NCI-H774 (cell line): ENCODE measurements around the gene TDRD7.
"Not testable (repeated sequence)": the region's sequence is repeated elsewhere in the genome, so short reads cannot be mapped to it uniquely, and the experiment has no call there.

Experiments used
- DNase-seq: peaks from one replicate; lab custom pipeline; 2025; lab: John Stamatoyannopoulos, UW

The TDRD7 gene

GRCh38 chr9:97478301-97478981 lies 66.5 kb downstream of the TDRD7 start:
- DNase-seq = no peak

DNA sequence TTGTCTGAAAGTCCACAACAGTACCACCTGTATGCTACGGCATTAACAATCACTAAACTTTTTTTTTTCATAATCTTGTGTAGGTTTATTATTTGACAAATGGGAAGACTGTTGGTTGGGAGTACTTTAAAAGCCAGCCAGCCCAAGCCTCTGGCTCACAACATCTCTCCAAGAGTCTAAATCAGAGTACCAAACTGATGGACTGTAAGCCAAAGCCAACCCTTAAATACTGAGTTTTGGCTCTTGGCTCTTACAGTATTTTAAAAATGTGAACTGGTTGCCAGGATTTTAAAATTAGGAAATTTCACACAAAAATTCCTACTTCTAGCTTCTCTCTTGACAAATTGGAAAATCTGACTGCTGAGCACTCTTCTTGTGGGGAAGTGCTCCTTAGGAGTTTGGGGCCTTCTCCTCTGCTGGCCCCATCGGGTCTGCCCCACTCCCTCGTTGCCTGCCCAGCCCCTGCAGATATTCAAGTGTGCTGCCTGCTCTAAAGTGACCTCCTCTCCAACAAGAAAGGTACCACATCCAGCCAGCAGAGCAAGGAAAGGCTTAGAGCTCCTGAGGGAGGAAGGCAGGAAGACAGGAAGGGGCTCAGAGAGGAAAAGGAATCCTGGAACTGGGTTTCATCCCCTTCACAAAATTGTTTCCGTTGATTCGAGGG lies 67.7 kb downstream of the TDRD7 start:
- no peak for DNase-seq

DNA sequence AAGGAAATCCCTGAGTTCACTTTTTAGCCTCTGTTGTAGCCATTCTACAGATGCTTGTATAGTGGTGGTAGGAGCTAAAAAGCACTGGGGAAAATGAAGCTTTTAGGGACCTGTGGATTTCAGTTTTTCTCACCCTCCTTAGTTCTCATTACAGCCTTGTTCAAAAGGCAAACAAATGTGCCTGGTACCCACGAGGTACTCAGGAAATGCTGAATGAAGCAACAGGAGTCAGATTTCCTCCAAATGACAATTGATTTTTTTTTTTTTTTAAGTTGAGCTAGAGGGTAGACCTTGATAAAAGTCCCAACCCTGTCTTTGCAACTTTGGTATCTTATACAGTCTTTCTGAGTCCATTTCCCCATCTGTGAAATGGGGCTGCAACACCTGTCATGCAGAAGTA lies 68.3 kb downstream of the TDRD7 start:
- DNase-seq = no peak

GRCh38 chr9:97480749-97481148 lies 68.9 kb downstream of the TDRD7 start:
- DNase-seq = no peak

GRCh38 chr9:97484134-97484533 lies 72.2 kb downstream of the TDRD7 start:
- no peak for DNase-seq

DNA sequence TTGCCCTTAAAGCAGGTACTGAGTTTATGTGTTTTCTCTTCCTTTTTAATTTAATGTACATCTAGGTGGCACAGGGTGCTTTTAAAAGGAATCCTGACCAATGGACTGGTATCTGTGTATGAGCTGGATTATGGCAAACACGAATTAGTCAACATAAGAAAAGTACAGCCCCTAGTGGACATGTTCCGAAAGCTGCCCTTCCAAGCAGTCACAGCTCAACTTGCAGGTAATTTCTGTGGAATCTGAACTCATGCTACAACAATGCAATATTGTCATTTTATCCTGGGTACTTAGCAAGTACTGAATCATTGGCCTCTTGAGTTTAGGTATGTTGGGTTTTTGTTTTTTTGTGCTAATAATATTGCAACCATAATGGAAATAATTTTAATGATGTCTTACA lies 75.2 kb downstream of the TDRD7 start:
- no peak for DNase-seq

DNA sequence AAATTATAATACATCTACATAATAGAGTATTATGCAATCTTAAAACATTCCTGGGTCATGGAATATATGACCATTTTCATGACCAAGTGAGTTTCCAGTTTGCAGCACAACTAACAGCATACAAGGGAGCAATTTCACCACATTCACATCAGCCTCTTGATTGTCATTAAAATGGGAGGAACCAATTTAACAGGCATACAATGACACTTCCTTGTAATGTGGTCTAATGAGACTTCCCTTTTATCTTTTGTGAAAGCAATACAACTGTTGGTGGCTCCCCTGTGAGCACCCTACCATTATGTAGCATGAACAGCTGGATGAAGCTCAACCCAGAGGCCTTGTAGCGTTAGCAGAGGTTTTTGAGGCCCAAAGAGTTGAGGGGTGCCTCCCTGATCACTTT lies 76.0 kb downstream of the TDRD7 start:
- no peak for DNase-seq

DNA sequence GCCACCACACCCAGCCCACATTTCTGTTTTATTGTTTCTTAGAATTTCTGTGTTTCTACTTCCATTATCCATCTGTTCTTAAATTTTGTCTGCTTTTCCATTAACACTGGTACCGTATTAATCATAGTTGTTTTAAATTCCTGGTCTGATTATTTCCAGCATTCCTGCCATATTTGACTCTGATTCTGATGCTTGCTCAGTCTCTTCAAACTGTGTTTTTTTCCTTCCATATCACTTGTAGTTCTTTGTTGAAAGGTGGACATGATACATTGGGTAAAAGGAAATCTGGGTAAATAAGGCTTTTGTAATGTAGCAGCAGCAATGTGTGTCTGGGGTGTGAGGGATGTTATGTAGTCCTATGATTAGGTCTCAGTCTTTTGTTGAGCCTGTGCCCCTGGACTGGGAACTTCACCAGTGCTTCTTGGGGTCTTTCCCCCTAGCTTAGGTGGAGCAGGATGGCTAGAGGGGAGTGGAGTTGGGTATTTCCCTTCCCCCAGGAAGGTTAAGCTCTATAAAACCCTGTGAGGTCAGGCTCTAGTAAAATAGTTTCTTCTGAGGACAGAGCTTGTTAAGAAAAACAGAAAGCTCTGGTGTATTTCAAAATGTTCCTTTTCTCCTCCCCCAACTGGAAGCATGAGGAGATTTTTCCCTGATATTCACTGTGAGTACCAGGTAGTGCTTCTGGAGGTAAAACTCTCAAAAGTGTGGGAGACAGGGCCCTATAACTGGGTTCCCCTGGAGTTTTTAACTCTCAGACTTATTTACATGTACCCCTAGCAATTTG lies 79.5 kb downstream of the TDRD7 start:
- DNase-seq = no peak

DNA sequence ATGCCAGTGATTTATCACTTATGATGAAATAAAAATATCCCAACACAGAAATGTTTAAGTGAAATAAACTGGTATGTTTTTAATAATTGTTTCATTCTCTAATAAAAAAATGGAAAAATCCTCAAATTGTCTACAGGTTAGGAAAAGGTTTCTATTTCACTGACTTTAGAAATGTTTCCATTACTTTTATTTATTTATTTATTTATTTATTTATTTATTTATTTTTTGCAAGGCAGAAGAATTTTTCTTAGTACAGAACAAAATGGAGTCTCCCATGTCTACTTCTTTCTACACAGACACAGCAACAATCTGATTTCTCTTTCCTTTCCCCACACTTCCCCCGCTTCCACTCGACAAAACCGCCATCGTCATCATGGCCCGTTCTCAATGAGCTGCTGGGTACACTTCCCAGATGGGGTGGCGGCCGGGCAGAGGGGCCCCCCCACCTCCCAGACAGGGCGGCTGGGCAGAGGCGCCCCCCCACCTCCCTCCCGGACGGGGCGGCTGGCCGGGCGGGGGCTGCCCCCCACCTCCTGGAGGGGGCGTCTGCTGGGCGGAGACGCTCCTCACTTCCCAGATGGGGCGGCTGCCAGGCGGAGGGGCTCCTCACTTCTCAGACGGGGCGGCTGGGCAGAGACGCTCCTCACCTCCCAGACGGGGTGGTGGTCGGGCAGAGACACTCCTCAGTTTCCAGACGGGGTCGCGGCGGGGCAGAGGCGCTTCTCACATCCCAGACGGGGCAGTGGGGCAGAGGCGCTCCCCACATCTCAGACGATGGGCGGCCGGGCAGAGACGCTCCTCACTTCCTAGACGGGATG lies 85.9 kb downstream of the TDRD7 start:
- DNase-seq = not testable (repeated sequence)

- not testable (repeated sequence) for DNase-seq
Observed at GRCh38 chr9:97498846-97499245, 87.0 kb downstream of the TDRD7 start.

DNA sequence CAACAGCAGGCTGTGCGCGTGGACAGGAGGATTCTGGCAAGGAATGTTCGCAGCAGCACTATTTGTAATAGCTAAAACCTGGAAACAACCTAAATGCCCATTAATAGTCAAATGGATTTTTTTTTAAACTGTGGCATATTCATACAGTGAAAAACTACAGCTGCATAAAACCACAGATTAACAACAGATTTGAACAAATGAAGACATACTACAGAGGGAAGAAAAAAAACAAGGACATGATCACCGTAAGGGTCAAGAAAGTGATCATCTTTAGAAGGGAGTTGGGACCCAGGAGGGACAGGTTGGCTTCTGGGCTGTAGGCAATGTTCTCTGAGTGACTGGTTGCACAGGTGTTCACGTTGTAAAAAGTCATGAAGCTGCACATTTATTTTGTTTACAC lies 88.4 kb downstream of the TDRD7 start:
- no peak for DNase-seq

DNA sequence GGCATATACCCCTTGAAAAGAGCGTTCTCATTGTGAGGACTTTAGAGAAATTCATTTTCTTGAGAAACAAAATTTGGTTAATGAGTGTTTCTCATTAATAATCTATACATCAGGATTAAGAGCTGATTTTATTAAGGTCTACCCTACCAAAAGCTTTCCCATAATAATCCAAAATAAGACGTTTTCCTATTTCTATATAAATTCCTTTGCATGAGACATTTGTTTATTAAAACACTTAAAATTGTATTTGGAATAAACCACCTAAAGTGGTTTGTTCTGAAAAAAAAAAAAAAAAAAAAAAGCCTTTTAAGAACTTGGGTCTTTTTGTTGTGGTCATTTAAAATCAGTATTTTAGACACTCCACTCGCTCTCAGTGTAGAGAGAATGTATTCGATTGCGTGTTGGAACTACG lies 88.9 kb downstream of the TDRD7 start:
- DNase-seq = no peak

- peak; percentile 58 for DNase-seq
Observed at GRCh38 chr9:97501177-97501971, 89.5 kb downstream of the TDRD7 start, which contains the start of gene TMOD1. TMOD1 (plus strand) TSS chr9:97501666; CDS start chr9:97524189, 22,523 bp downstream.

- DNase-seq = no peak
Observed at GRCh38 chr9:97501972-97502221, 90.0 kb downstream of the TDRD7 start.

DNA sequence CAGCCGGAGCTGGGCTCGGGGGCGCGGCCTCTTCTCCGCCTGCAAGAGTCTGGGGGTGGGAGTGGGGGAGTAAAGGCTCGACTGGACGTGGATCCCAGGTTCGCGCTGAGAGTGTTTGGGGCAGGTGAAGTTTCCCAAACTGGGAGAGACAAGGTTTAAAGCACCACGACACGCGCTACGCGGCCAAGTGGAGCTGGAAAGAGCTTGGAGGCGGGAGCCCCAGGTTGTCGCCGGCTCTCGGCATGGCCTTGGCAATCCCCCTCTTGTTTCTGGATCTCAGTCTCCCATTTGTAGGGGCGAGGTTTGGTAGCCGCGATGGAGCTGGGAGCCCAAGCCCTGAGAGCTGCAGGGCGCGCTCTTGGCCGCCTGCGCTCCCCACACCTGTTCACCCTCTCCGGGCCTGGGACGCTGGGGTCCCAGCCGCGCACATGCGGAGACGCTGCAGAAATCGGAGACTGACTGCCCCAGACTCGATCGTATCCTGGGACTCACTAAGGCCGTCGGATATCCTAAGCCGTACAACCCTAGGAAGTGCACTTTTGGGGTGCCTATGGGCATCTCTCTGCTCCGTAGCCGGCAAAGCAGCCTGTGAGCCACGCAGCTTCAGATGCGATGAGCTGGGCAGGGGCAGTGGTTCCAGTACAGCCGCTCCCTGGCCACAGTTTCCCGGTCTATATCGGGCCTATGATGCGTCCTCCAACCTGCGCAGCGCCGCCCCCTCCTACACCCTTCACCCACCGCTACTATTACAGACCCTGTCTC lies 90.5 kb downstream of the TDRD7 start:
- no peak for DNase-seq

DNA sequence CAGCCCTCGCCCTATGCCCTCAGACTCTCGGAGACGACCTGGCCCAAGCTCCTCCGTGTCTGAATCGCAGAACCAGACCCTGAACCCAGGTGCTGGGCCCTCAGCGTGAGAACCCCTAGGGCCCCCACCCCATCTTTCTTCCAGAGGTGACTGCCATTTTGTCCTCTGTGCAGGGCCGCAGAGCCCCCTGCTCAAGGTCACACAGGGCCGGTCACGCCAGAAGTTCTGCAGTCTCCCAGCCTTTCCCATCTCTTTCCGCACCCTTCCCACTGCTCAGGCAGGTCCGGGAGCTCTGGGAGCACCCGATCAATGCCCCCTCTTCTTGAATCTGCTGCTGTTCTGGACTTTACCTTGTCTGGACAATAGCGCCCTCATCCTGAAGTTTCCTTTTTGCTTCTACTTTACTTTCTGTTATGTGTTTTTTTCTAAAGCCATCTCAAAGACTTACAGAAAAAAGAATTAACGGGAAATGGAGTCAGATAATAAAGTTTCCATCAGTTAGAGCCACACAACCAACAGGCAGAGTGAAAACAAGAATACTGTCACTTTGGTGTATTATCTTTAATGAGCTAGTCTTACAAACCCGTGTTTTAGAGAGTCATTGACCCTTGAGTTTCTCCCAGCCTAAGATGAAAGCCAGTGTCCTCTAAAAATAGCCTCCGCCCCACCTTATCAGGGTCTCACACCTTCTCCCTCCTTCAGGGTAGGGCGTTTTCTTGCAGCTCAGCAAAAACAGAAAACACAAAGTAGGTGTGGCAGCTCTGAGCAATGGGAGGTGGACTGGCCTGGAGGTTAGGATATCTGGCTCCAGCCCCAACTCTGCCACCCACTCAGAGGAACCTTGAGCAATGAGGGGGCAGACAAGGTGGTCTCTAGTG lies 91.3 kb downstream of the TDRD7 start:
- no peak for DNase-seq

DNA sequence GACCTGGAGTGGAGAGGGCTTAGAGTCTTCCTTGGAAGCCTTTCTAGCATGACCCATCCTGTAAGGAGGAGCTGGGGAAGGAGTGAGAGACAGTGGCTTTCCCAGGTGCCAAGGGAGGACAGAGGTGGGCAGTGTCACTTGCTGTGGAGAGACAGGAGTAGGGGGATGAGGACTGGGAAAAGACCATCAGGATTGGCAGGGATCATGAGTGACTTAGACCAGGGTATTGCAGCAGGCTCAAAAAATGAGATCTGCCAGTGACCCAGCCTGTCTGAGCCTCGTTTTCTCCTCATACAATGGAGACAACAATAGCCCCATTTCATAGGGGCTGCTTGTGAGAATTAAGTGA lies 91.9 kb downstream of the TDRD7 start:
- DNase-seq = no peak

DNA sequence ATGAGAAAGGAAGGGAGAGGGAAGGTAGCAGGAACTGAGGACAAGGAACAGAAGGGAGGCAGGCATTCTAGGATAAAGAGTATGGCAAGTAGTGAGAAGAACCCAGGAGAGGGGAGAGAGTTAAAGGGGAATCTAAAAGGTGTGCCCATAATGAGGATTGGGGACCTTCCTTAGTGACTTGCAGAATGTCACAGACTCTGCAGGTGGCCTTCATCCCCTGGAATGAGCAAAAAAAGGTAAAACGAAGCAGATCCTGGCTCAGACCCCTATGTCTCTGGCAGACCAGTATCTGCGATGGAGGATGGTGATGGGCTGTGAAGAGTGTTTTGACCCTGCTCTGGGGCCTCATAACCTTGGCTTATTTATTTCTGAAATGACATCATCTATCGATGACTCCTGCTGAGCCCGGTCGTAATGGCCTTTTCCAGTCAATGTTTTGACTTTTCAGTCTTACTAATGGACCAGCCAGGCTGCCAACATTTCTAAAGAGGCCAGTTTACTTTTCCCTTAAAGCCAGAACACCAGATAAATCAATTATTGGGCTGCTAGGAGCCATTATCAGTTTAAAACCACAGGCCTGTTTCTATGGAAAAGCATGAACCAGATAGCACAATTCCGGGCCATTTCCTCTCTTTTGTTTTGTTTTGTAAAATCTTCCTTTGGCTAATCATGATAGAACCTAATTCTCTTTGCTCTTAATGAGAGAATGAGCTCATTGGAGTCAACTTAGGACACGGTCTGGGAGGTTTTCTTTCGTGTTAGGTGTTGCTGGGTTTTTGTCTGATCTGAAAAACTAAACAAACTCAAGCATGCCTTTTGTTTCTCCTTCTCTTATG lies 92.7 kb downstream of the TDRD7 start:
- DNase-seq = peak; percentile 70

DNA sequence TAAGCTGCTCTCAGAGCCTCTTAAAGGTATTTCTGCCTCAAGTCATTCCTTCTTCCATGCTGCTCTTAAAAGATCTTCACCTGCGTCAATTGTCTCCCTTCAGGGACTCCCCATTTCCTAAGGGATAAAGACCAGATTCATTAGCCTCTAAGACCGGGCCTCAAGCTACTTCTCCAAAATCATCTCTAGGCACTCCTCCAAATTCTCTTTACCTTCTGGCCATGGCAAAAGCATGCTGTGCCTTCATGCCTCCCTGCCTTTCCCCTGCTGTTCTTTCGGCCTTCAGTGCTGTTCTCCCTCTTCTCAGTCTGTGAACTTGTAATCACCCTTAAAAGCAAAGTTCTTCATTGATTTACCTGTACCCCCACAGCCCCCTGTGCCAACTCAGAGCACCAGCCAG lies 93.9 kb downstream of the TDRD7 start:
- DNase-seq = no peak
